Measurements from ENCODE around the gene AFF3.

GRCh38 chr2:99858951-99859596, 283.3 kb downstream of the AFF3 start:
- TF ChIP-seq FOXM1 (IDR thresholded peaks at IDR 0.05; ENCODE audit: borderline replicate concordance) (no peak), SUZ12 (IDR thresholded peaks at IDR 0.05) (no peak), FOXA1 (IDR thresholded peaks at IDR 0.05) (no peak), SP1 (IDR thresholded peaks at IDR 0.05) (no peak), FOXK2 (IDR thresholded peaks at IDR 0.05) (no peak), LEF1 (IDR thresholded peaks at IDR 0.05; ENCODE audit: borderline replicate concordance) (no peak), TARDBP (IDR thresholded peaks at IDR 0.05) (no peak), ZNF384 (IDR thresholded peaks at IDR 0.05) (no peak), HDGF (IDR thresholded peaks at IDR 0.05; ENCODE audit: borderline replicate concordance) (no peak), CTBP1 (IDR thresholded peaks at IDR 0.05; ENCODE audit: borderline replicate concordance) (no peak), L3MBTL2 (conservative IDR thresholded peaks at IDR 0.05) (no peak), BHLHE40 (IDR thresholded peaks at IDR 0.05; ENCODE audit: borderline replicate concordance) (no peak)

Data from HEK293T (cell line).